Right lobe of liver (tissue), 6 donors: Measurements from ENCODE around the gene CHN2. TPM values are rescaled to one million over a fixed set of nuclear protein-coding genes. Genes with fewer than 3 reads are reported as not detected.

Experiments used
- ATAC-seq, 4 donors: fragments of 200-7000 bp; cut with Tn5 transposase; one replicate each; pipeline ENCODE4 v1.9.1; 2020; ENCODE audit warnings: mild to moderate bottlenecking in 4 of 4, moderate library complexity in 4 of 4
- DNase-seq, 3 donors: peaks; one replicate each; pipeline ENCODE4 v3.0.0-alpha.2; 2020
- H3K27ac ChIP-seq, 3 donors: fragments of 200-600 bp; one replicate each; pipeline ENCODE4 v1.8.0; 2022
- H3K27me3 ChIP-seq, 2 donors: fragments of 200-600 bp; one replicate each; pipeline ENCODE4 v1.8.0; 2022
- H3K36me3 ChIP-seq, 4 donors: fragments of 200-600 bp; sonication (generic) in 1 of 4; one replicate each; pipeline versions ENCODE4 v1.5.1 to v1.8.0; 2017 to 2022; ENCODE audit warnings: control low read depth in 1 of 4
- H3K4me1 ChIP-seq, 4 donors: fragments of 200-600 bp; sonication (generic) in 1 of 4; one replicate each; pipeline versions ENCODE4 v1.5.1 to v1.8.0; 2017 to 2022; ENCODE audit warnings: control low read depth in 1 of 4
- H3K4me3 ChIP-seq, 3 donors: fragments of 200-600 bp; one replicate each; pipeline ENCODE4 v1.8.0; 2022
- H3K9me3 ChIP-seq, 4 donors: fragments of 200-600 bp; sonication (generic) in 1 of 4; one replicate each; pipeline versions ENCODE4 v1.5.1 to v1.8.0; 2017 to 2022; ENCODE audit warnings: control low read depth in 1 of 4
- POLR2A ChIP-seq: fragments of 450-650 bp; IDR thresholded peaks from one replicate; pipeline ENCODE4 v1.6.1; 2017; ENCODE audit warnings: antibody characterized with exemption, mild to moderate bottlenecking
- WGBS: methylation state at CpG from one replicate; pipeline ENCODE4 v1.1.6; 2018; ENCODE audit warnings: low coverage, low lambda C conversion rate; ENCODE audit not compliant: insufficient coverage; ENCODE audit errors: missing lambda C conversion rate; 5-methylcytosine and 5-hydroxymethylcytosine counted together
- intact Hi-C, 2 donors: fragments of 100-400 bp; cut with DNase I; formaldehyde crosslinking; loops; one replicate each; pipeline versions ENCODE4 v1.11.2 to v1.14.1; 2022
- total RNA-seq, 6 experiments: library from RNA; depleted of rRNA in 2 of 6; stranded (reverse); fragments of >200 nt in 2 of 6; fragmentation: NEBNext Ultra II Directional in 3 of 6; extraction: Animal tissue kit (Norgen Biotek cat#: 25700) in 3 of 6; gene quantifications; one replicate each; pipeline versions ENCODE4 v1.1.0 to v1.2.4, GENCODE V29; 2016 to 2023
- TF ChIP-seq, protein P1 (sequence below), 4 donors: fragments of 200-600 bp in 3 of 4; fragments of 450-650 bp in 1 of 4; IDR thresholded peaks; one replicate each; pipeline versions ENCODE4 v1.5.1 to v1.8.0; 2016 to 2022; ENCODE audit warnings: antibody characterized with exemption in 4 of 4, mild to moderate bottlenecking in 2 of 4
- donor health status: DM: no; HTN: yes; CAD: no.
- donor health status: DM: no; HTN: no; CAD: no.
- donor health status: DM: no; HTN: no; CAD: no.
- donor health status: DM: no; HTN: yes; CAD: no.
- donor health status: DM: no; HTN: yes; CAD: no.

Gene CHN2
- total RNA-seq, 6 experiments from 2014 or later: 20.1 to 57.7 (median 31.5) TPM

DNA sequence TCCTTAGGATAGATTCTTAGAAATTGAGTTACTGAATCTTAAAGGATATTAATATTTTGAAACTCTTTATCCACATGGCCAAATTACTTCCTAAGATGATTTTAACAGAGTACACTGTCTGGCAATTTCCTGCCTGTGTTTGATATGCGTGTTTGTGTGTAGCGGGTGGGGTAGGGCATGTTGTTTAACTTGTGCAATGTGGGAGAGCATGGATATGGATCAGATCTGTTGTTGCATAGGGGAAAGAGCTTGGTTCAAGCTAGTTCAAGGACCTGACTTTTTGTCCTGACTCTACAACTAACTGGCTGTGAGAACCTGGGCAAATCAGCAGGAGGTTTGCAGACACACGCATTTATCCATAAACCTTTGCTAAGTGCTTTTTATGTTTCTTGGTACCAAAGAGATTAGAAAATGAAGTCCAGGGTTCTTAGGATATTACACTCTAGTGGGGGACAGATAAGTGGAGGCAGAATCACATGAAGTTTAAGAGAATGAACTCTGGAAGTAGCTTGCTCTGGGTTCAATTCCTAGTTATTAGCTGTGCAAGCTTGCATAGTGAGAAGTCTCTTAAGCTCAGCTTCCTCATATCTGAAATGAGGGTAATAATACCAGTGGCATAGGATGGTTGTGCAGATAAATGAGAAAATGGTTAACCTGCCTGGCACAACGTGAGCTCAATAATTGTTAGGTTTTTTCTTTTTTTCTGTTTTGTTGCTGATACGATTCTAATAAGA, 272.8 kb downstream of the CHN2 start:
- DNase-seq: no peak
- ATAC-seq: peak; percentile 27 to 66 (median 58)
- Histone ChIP-seq H3K27me3 (no peaks in the 10 kb centered on the region), H3K4me1 (peaks cover 0 to 58% (median 11%) of the 10 kb centered on the region in 4 donors), H3K4me3 (no peak overlapping the region), H3K36me3 (no peaks in the 10 kb centered on the region), H3K27ac (peak overlapping the region in 1 of 3 donors; percentile 40), H3K9me3 (no peaks in the 10 kb centered on the region)
- 52% methylated on average over 5 of the region's 5 CpGs for WGBS
- TF ChIP-seq, protein P1, sequence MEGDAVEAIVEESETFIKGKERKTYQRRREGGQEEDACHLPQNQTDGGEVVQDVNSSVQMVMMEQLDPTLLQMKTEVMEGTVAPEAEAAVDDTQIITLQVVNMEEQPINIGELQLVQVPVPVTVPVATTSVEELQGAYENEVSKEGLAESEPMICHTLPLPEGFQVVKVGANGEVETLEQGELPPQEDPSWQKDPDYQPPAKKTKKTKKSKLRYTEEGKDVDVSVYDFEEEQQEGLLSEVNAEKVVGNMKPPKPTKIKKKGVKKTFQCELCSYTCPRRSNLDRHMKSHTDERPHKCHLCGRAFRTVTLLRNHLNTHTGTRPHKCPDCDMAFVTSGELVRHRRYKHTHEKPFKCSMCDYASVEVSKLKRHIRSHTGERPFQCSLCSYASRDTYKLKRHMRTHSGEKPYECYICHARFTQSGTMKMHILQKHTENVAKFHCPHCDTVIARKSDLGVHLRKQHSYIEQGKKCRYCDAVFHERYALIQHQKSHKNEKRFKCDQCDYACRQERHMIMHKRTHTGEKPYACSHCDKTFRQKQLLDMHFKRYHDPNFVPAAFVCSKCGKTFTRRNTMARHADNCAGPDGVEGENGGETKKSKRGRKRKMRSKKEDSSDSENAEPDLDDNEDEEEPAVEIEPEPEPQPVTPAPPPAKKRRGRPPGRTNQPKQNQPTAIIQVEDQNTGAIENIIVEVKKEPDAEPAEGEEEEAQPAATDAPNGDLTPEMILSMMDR (IDR thresholded peaks at IDR 0.05): no peak
- no peak for TF ChIP-seq POLR2A
- intact Hi-C loops: no loop called here

DNA sequence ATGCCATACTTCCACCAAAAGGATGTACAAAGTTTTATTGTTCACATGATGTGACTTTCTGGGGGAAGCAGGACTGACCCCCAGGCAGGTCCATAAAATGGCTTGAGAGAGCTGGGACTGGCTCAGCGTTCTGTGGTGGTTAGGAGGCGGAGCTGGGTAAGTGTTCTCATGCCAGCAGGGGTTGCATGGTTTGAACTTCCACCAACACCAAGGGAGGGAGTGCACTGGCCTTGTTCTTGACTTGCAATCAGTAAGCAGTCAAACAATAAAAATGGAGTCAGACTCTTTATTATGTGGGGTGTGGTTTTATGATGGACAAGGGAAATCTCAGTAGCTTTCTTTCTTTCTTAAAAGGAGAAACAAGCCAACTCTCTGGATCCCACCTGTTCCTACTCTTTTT, 273.6 kb downstream of the CHN2 start:
- DNase-seq: no peak
- WGBS: 70% methylated on average over 2 of the region's 2 CpGs
- Histone ChIP-seq H3K36me3 (no peaks in the 10 kb centered on the region), H3K27ac (peak overlapping the region in 1 of 3 donors; percentile 40), H3K4me3 (no peak overlapping the region), H3K4me1 (peaks cover 0 to 55% (median 11%) of the 10 kb centered on the region in 4 donors), H3K9me3 (no peaks in the 10 kb centered on the region), H3K27me3 (no peaks in the 10 kb centered on the region)
- TF ChIP-seq, protein P1 (IDR thresholded peaks at IDR 0.05): no peak
- intact Hi-C loops: no loop called here
- peak in 1 of 4 donors; percentile 41 for ATAC-seq

- TF ChIP-seq, protein P1 (IDR thresholded peaks at IDR 0.05): no peak
- no peak for TF ChIP-seq POLR2A
- 93% methylated on average over 3 of the region's 3 CpGs for WGBS
- Histone ChIP-seq H3K36me3 (no peaks in the 10 kb centered on the region), H3K4me1 (peaks cover 0 to 49% (median 11%) of the 10 kb centered on the region in 4 donors), H3K27me3 (no peaks in the 10 kb centered on the region), H3K9me3 (no peaks in the 10 kb centered on the region), H3K27ac (peak overlapping the region in 1 of 3 donors; percentile 90), H3K4me3 (no peak overlapping the region)
- DNase-seq: no peak
- ATAC-seq: no peak
- intact Hi-C loops: no loop called here
Measured at GRCh38 chr7:29469281-29469680, 274.7 kb downstream of the CHN2 start.

DNA sequence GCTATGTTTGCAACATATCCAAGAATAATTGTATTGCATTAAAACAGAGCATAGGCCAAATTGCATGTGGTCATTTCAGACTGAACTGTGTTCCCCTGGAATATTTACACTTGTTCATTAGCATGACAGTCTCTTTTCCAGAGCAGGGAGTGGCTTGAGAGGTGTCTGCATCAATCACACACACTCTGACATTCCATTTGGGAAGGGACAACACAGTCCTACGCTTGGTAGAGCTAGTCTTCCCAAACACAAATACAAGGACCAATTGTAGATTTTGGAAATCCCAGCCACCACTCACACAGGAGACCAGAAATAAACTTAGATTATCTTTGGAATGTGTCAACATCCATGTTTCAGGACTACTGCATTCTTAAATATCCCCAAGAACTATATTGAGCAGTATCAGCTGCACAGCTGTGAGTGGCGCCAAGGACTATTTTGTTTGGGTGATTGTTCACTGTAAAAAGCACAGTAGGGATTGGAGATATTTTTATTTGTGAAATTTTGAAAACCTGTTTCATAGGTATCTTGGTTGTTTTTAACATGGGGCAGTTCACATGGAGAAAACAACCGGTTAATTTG, 275.5 kb downstream of the CHN2 start:
- Histone ChIP-seq H3K27ac (peak overlapping the region in 1 of 3 donors; percentile 90), H3K4me3 (no peak overlapping the region), H3K27me3 (no peaks in the 10 kb centered on the region), H3K4me1 (peaks cover 0 to 49% (median 11%) of the 10 kb centered on the region in 4 donors), H3K9me3 (no peaks in the 10 kb centered on the region), H3K36me3 (no peaks in the 10 kb centered on the region)
- no peak for DNase-seq
- intact Hi-C loops: no loop called here
- 89% methylated on average over 3 of the region's 3 CpGs for WGBS
- ATAC-seq: peak in 2 of 4 donors; percentile 19 to 34
- no peak for TF ChIP-seq POLR2A
- TF ChIP-seq, protein P1 (IDR thresholded peaks at IDR 0.05): no peak
